PC-9 (cell line): ENCODE results near the gene SLC10A1. TPM values are rescaled to one million over a fixed set of nuclear protein-coding genes. Genes with fewer than 3 reads are reported as not detected.

ENCODE experiments used
- BruUV-seq: library from RNA; stranded (reverse); fragments of 400-500 nt; replicated peaks from 2 replicates; lab custom pipeline; 2021; lab: Mats Ljungman, UMichigan
- CTCF ChIA-PET: fragments of 300-600 bp; sonication (Branson Sonifier 250); formaldehyde crosslinking; loops from one replicate; lab custom pipeline; 2022; ENCODE audit warnings: antibody characterized with exemption; lab: Charles Lee
- POLR2A ChIA-PET: fragments of 300-600 bp; sonication (Branson Sonifier 250); formaldehyde crosslinking; loops from one replicate; lab custom pipeline; 2022; ENCODE audit warnings: antibody characterized with exemption; ENCODE audit not compliant: unreplicated experiment; lab: Charles Lee
- DNase-seq, 2 experiments: peaks; one replicate each; pipeline versions ENCODE4 v3.0.0 to v3.0.0-alpha.2; 2015 to 2022; ENCODE audit warnings: mixed read lengths in 1 of 2
- H2AFZ ChIP-seq: fragments of 200-600 bp; sonication (generic); 2 replicates; pipeline ENCODE4 v1.8.1; 2017; ENCODE audit warnings: antibody characterized with exemption
- H3F3A ChIP-seq: fragments of 200-600 bp; sonication (generic); 2 replicates; pipeline ENCODE4 v1.8.1; 2017; ENCODE audit warnings: antibody characterized with exemption, mild to moderate bottlenecking, low read depth; ENCODE audit not compliant: insufficient read depth
- H3K27ac ChIP-seq: fragments of 200-600 bp; sonication (generic); 2 replicates; pipeline ENCODE4 v1.6.1; 2016; ENCODE audit warnings: mixed run types
- H3K27me3 ChIP-seq: fragments of 200-600 bp; sonication (generic); 2 replicates; pipeline ENCODE4 v1.6.1; 2016; ENCODE audit warnings: low read depth, mixed run types; ENCODE audit not compliant: insufficient read depth
- H3K36me3 ChIP-seq: fragments of 200-600 bp; sonication (generic); 2 replicates; pipeline ENCODE4 v1.6.1; 2016; ENCODE audit warnings: low read depth, mixed run types
- H3K4me1 ChIP-seq: fragments of 200-600 bp; sonication (generic); replicated peaks from 2 replicates; pipeline ENCODE4 v1.6.1; 2016; ENCODE audit warnings: mixed run types; ENCODE audit not compliant: insufficient read depth
- H3K4me2 ChIP-seq: fragments of 200-600 bp; sonication (generic); 2 replicates; pipeline ENCODE4 v1.6.1; 2017; ENCODE audit warnings: mixed run types
- H3K4me3 ChIP-seq: fragments of 200-600 bp; sonication (generic); 2 replicates; pipeline ENCODE4 v1.6.1; 2016; ENCODE audit warnings: mixed run types
- H3K79me2 ChIP-seq: fragments of 200-600 bp; sonication (generic); 2 replicates; pipeline ENCODE4 v1.6.1; 2017; ENCODE audit warnings: low read depth, mixed run types
- H3K9me2 ChIP-seq: fragments of 200-600 bp; sonication (generic); 2 replicates; pipeline ENCODE4 v1.8.1; 2017; ENCODE audit warnings: mild to moderate bottlenecking; ENCODE audit not compliant: insufficient read depth
- H3K9me3 ChIP-seq: fragments of 200-600 bp; sonication (generic); 2 replicates; pipeline ENCODE4 v1.8.1; 2016; ENCODE audit warnings: low read depth; ENCODE audit not compliant: insufficient read depth
- H4K20me1 ChIP-seq: fragments of 200-600 bp; sonication (generic); 2 replicates; pipeline ENCODE4 v1.8.1; 2017; ENCODE audit not compliant: insufficient read depth
- EZH2 ChIP-seq: fragments of 200-600 bp; sonication (generic); IDR thresholded peaks from 2 replicates; pipeline ENCODE4 v1.8.0; 2017; ENCODE audit warnings: antibody characterized with exemption, low read depth
- intact Hi-C: fragments of 100-400 bp; cut with micrococcal nuclease; formaldehyde crosslinking; loops from one replicate; pipeline ENCODE4 v1.10.0; 2022; ENCODE audit not compliant: unreplicated experiment
- total RNA-seq: library from RNA; stranded (reverse); gene quantifications from 2 replicates; pipeline ENCODE4 v1.2.3, GENCODE V29; 2021
- TF ChIP-seq, protein P1 (sequence below): fragments of 200-600 bp; sonication (generic); conservative IDR thresholded peaks from 2 replicates; pipeline ENCODE4 v1.6.1; 2017; ENCODE audit warnings: mixed run types, antibody characterized with exemption, mild to moderate bottlenecking, moderate library complexity

Gene SLC10A1
- total RNA-seq, 1 experiment from 2014 or later = not detected

DNA sequence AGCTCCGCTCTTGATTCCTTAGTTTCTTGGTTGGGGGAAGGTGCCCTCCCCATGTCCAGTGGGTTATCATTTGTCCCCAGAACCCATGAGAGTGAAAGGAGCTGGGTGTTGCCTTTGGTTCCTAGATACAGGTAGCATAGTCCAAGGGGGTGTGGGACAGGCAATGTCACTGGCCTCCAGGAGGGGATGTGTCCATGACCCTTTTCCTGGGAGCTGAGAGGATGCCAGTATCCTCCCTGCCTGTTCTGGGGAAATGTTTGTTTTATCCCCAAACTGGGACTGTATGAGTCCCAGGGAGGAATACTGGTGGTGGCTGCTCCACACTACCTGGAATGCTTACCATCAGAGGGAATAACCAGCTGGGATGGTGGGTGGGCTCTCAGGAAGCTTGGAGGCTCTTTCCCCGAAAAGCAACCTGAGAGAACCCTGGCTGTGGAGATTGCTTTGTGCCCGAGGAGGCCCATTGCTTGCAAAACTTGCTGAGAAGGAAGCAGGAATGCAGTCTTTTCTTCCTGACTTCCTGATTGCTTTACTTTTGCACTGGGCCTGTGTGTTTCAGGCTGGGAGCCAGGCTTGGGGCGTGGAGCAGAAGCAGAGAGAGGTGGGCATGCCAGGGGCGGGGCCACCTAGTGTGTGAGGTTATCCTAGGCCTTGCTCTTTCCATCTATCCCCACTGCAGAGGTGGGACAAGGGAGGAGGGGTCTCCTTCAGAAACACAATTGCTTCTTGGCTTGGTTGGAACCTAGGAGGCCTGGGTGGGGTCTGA, 715 bp upstream of the SLC10A1 start:
- POLR2A ChIA-PET = no interaction called here
- no peak overlapping the region for H3K4me2 ChIP-seq

DNA sequence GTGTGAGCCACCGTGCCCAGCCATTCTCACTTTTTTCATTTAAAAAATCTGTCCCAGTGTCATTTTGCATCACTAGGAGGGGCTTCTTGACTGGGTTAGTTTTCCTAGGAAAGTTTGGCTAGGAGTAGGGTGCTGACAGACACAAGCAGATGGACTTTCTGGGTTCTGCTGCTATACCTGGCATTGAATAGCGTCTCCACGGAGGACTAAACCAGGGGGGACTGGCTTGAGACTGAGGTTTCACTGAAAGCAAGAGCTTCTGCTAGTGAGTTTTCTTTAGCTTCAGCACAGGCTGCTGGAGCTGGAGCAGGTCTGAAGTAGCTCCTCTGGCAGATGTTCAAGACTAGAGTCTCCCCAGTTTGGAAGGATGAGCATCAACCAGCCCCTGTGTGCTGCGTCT, 1.4 kb downstream of the SLC10A1 start:
- H3K4me2 ChIP-seq = no peak overlapping the region
- no peaks in the 10 kb centered on the region for H3K79me2 ChIP-seq
- H3K4me3 ChIP-seq = no peak overlapping the region
- no TSS peak for BruUV-seq
- no peaks in the 10 kb centered on the region for H3K36me3 ChIP-seq
- no peaks in the 10 kb centered on the region for H3K9me3 ChIP-seq
- TF ChIP-seq, protein P1, sequence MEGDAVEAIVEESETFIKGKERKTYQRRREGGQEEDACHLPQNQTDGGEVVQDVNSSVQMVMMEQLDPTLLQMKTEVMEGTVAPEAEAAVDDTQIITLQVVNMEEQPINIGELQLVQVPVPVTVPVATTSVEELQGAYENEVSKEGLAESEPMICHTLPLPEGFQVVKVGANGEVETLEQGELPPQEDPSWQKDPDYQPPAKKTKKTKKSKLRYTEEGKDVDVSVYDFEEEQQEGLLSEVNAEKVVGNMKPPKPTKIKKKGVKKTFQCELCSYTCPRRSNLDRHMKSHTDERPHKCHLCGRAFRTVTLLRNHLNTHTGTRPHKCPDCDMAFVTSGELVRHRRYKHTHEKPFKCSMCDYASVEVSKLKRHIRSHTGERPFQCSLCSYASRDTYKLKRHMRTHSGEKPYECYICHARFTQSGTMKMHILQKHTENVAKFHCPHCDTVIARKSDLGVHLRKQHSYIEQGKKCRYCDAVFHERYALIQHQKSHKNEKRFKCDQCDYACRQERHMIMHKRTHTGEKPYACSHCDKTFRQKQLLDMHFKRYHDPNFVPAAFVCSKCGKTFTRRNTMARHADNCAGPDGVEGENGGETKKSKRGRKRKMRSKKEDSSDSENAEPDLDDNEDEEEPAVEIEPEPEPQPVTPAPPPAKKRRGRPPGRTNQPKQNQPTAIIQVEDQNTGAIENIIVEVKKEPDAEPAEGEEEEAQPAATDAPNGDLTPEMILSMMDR = no peak
- no peak for TF ChIP-seq EZH2
- H3K27ac ChIP-seq = no peak overlapping the region
- POLR2A ChIA-PET = no interaction called here
- intact Hi-C loops = no loop called here
- no peaks in the 10 kb centered on the region for H3K27me3 ChIP-seq
- H3F3A ChIP-seq = no peaks in the 10 kb centered on the region
- H3K9me2 ChIP-seq = no peaks in the 10 kb centered on the region
- H3K4me1 ChIP-seq = no peaks in the 10 kb centered on the region
- DNase-seq = no peak
- CTCF ChIA-PET = no interaction called here
- no peaks in the 10 kb centered on the region for H4K20me1 ChIP-seq
- H2AFZ ChIP-seq = no peak overlapping the region

More for the DNA sequence above, 715 bp upstream of the SLC10A1 start:
- DNase-seq = no peak
- Histone ChIP-seq H4K20me1 (no peaks in the 10 kb centered on the region), H3K4me3 (no peak overlapping the region), H3K27me3 (0 out of 2 replicates have a peak, but pooled peaks cover under 1% of the 10 kb centered on the region), H3F3A (no peaks in the 10 kb centered on the region), H2AFZ (no peak overlapping the region), H3K9me3 (no peaks in the 10 kb centered on the region), H3K27ac (no peak overlapping the region), H3K36me3 (no peaks in the 10 kb centered on the region), H3K4me1 (no peaks in the 10 kb centered on the region), H3K9me2 (no peaks in the 10 kb centered on the region), H3K79me2 (no peaks in the 10 kb centered on the region)
- intact Hi-C loops = no loop called here
- CTCF ChIA-PET = no interaction called here
- no peak for TF ChIP-seq EZH2
- BruUV-seq = no TSS peak

DNA sequence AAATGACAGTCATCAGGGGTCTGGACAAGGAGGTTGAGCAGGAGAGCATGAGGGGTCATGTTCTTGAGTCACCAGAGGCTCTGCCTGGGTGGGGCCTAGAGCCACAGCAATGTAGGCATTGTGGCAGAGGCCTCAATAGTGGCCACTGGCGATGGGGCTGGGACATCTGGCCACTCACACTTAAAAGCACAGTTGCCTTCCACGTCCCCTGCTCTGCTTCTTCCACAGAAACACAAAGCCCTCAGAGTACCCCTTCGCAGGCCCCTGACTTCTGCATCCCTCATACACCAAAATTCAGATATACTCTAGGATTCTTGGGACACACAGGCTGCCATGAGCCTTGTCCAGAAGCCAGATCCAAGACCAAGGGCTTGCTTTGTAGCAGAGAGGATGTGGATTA, 2.2 kb downstream of the SLC10A1 start:
- no peak overlapping the region for H3K27ac ChIP-seq
- H3K4me2 ChIP-seq = no peak overlapping the region
- BruUV-seq = no TSS peak
- no peaks in the 10 kb centered on the region for H4K20me1 ChIP-seq
- DNase-seq = no peak
- H2AFZ ChIP-seq = no peak overlapping the region
- H3F3A ChIP-seq = no peaks in the 10 kb centered on the region
- H3K4me3 ChIP-seq = no peak overlapping the region
- TF ChIP-seq, protein P1 = no peak
- no peak for TF ChIP-seq EZH2
- POLR2A ChIA-PET = no interaction called here
- no peaks in the 10 kb centered on the region for H3K36me3 ChIP-seq
- no peaks in the 10 kb centered on the region for H3K9me2 ChIP-seq
- H3K9me3 ChIP-seq = no peaks in the 10 kb centered on the region
- intact Hi-C loops = no loop called here
- H3K27me3 ChIP-seq = no peaks in the 10 kb centered on the region
- H3K79me2 ChIP-seq = no peaks in the 10 kb centered on the region
- CTCF ChIA-PET = no interaction called here
- H3K4me1 ChIP-seq = no peaks in the 10 kb centered on the region
